B cell (primary cell): Measurements from ENCODE around the gene PNPLA2. TPM values are rescaled to one million over a fixed set of nuclear protein-coding genes. Genes with fewer than 3 reads are reported as not detected.

Experiments used
- ATAC-seq: fragments of 200-7000 bp; cut with Tn5 transposase; one replicate; pipeline ENCODE4 v1.10.0; 2021; ENCODE audit warnings: low read depth, mild to moderate bottlenecking, moderate number of reproducible peaks, moderate library complexity
- CTCF ChIA-PET: fragments of 350-600 bp; sonication (Branson Sonifier 250); formaldehyde crosslinking; loops from one replicate; lab custom pipeline; 2021; ENCODE audit warnings: antibody characterized with exemption, inconsistent platforms; lab: Charles Lee
- POLR2A ChIA-PET: fragments of 350-600 bp; sonication (Branson Sonifier 250); formaldehyde crosslinking; loops from one replicate; lab custom pipeline; 2021; ENCODE audit warnings: antibody characterized with exemption; lab: Charles Lee
- DNase-seq: peaks from one replicate; pipeline ENCODE4 v3.0.0; 2013
- H2AFZ ChIP-seq: 2 replicates; pipeline ENCODE4 v1.6.1; 2012; ENCODE audit warnings: mild to moderate bottlenecking, low read depth, low read length; ENCODE audit not compliant: insufficient read depth, poor library complexity, severe bottlenecking
- H3K27ac ChIP-seq, 2 donors: 1 replicate in 1 of 2; 2 replicates in 1 of 2; pipeline ENCODE4 v1.5.1; 2012 to 2013; ENCODE audit warnings: low read length in 2 of 2, mild to moderate bottlenecking in 2 of 2, moderate library complexity in 1 of 2
- H3K27me3 ChIP-seq, 4 experiments: fragments of 200-600 bp in 1 of 4; sonication (generic) in 1 of 4; replicated peaks in 1 of 4; 1 replicate in 2 of 4; 2 replicates in 2 of 4; pipeline versions ENCODE4 v1.6.1 to v1.7.0; 2013 to 2016; ENCODE audit warnings: low read length in 3 of 4, mild to moderate bottlenecking in 2 of 4, mixed read lengths in 1 of 4, moderate library complexity in 1 of 4; ENCODE audit not compliant: insufficient read depth in 4 of 4, control insufficient read depth in 3 of 4; ENCODE audit errors: control extremely low read depth in 1 of 4
- H3K36me3 ChIP-seq, 2 experiments: replicated peaks in 1 of 2; 1 replicate in 1 of 2; 2 replicates in 1 of 2; pipeline versions ENCODE4 v1.6.1 to v1.7.1; 2013; ENCODE audit warnings: low read length in 1 of 2; ENCODE audit not compliant: insufficient read depth in 2 of 2, control insufficient read depth in 1 of 2; ENCODE audit errors: control extremely low read depth in 1 of 2, extremely low read depth in 1 of 2
- H3K4me1 ChIP-seq, 2 donors: fragments of 200-600 bp in 1 of 2; sonication (generic) in 1 of 2; 1 replicate in 1 of 2; 2 replicates in 1 of 2; pipeline versions ENCODE4 v1.5.1 to v1.6.1; 2013 to 2017; ENCODE audit warnings: low read length in 2 of 2; ENCODE audit not compliant: control insufficient read depth in 2 of 2, insufficient read depth in 2 of 2
- H3K4me2 ChIP-seq: replicated peaks from 2 replicates; pipeline ENCODE3; 2012; ENCODE audit warnings: mild to moderate bottlenecking, low read depth, low read length; ENCODE audit not compliant: poor library complexity, severe bottlenecking
- H3K4me3 ChIP-seq, 5 experiments: fragments of 200-600 bp in 1 of 5; sonication (generic) in 1 of 5; 1 replicate in 3 of 5; 2 replicates in 2 of 5; pipeline versions ENCODE4 v1.5.1 to v1.7.0; 2011 to 2016; ENCODE audit warnings: low read length in 4 of 5, mild to moderate bottlenecking in 4 of 5, low read depth in 2 of 5, control low read depth in 1 of 5, moderate library complexity in 1 of 5; ENCODE audit not compliant: insufficient read depth in 1 of 5; ENCODE audit errors: control extremely low read depth in 1 of 5, extremely low read depth in 1 of 5
- H3K79me2 ChIP-seq: fragments of 200-600 bp; sonication (generic); one replicate; pipeline ENCODE4 v1.6.0; 2016; ENCODE audit warnings: low read length; ENCODE audit not compliant: control insufficient read depth, insufficient read depth
- H3K9ac ChIP-seq: fragments of 200-600 bp; sonication (generic); 2 replicates; pipeline ENCODE4 v1.6.1; 2017; ENCODE audit warnings: mild to moderate bottlenecking, low read length, moderate library complexity
- H3K9me3 ChIP-seq, 3 donors: one replicate each; pipeline versions ENCODE4 v1.6.1 to v1.7.1; 2013; ENCODE audit warnings: low read length in 2 of 3; ENCODE audit not compliant: control insufficient read depth in 2 of 3, insufficient read depth in 1 of 3; ENCODE audit errors: control extremely low read depth in 1 of 3
- H4K20me1 ChIP-seq: 2 replicates; pipeline ENCODE4 v1.6.0; 2012; ENCODE audit warnings: mild to moderate bottlenecking, low read length; ENCODE audit not compliant: insufficient read depth, control insufficient read depth, poor library complexity, severe bottlenecking
- H3K27ac Mint-ChIP-seq: one replicate; pipeline ENCODE4 v1.8.0; 2021; ENCODE audit warnings: mixed read lengths
- H3K27me3 Mint-ChIP-seq: one replicate; pipeline ENCODE4 v1.8.0; 2021; ENCODE audit warnings: mixed read lengths
- H3K4me1 Mint-ChIP-seq: one replicate; pipeline ENCODE4 v1.8.0; 2021; ENCODE audit warnings: mixed read lengths
- H3K4me3 Mint-ChIP-seq: one replicate; pipeline ENCODE4 v1.8.0; 2021; ENCODE audit warnings: mixed read lengths
- H3K9me3 Mint-ChIP-seq: one replicate; pipeline ENCODE4 v1.8.0; 2022; ENCODE audit warnings: mixed read lengths; ENCODE audit not compliant: insufficient read depth
- CTCF ChIP-seq: fragments of 200-600 bp; IDR thresholded peaks from one replicate; pipeline ENCODE4 v1.8.0; 2022; ENCODE audit warnings: antibody characterized with exemption, mild to moderate bottlenecking
- EZH2 ChIP-seq: IDR thresholded peaks from 2 replicates; pipeline ENCODE4 v1.6.1; 2012; ENCODE audit warnings: borderline replicate concordance, low read depth, mild to moderate bottlenecking, moderate library complexity, low read length; ENCODE audit not compliant: insufficient read depth, poor library complexity, severe bottlenecking
- WGBS: methylation state at CpG from one replicate; pipeline ENCODE4 v1.1.5; 2013; ENCODE audit warnings: missing lambda C conversion rate; ENCODE audit not compliant: insufficient coverage; 5-methylcytosine and 5-hydroxymethylcytosine counted together
- intact Hi-C: fragments of 100-400 bp; cut with micrococcal nuclease; formaldehyde crosslinking; loops from one replicate; pipeline ENCODE4 v1.10.0; 2022
- polyA plus RNA-seq: library from polyadenylated mRNA; depleted of rRNA; stranded (reverse); fragments of >200 nt; gene quantifications from 2 replicates; pipeline ENCODE4 v1.2.3, GENCODE V29; 2012
- total RNA-seq, 2 donors: library from RNA; stranded (reverse); fragments of 120-200 nt in 1 of 2; gene quantifications; 1 replicate in 1 of 2; 2 replicates in 1 of 2; pipeline versions ENCODE4 v1.2.3 to v1.2.4, GENCODE V29; 2013 to 2022

The PNPLA2 gene
- total and polyA plus RNA-seq, 2 donors (not counting 1 experiment from before 2014, with no cell fraction given): 208 to 276 TPM

- H4K20me1 ChIP-seq: peaks cover 54% of the 10 kb centered on the region
- CTCF ChIA-PET: no interaction called here
- H3K9me3 ChIP-seq: peaks cover 0 to 3% (median 0%) of the 10 kb centered on the region in 3 donors
- H3K27me3 ChIP-seq: peaks cover 0 to 24% (median 5%) of the 10 kb centered on the region in 4 experiments
- H3K4me2 ChIP-seq: no peak overlapping the region
- no peak overlapping the region for H3K27ac Mint-ChIP-seq
- H3K4me1 ChIP-seq: peaks cover 18 to 31% of the 10 kb centered on the region in 2 donors
- H3K27me3 Mint-ChIP-seq: no peaks in the 10 kb centered on the region
- H2AFZ ChIP-seq: no peak overlapping the region
- WGBS: 91% methylated on average over 14 of the region's 18 CpGs
- H3K79me2 ChIP-seq: peaks cover 25% of the 10 kb centered on the region
- TF ChIP-seq EZH2 (no peak), CTCF (no peak)
- ATAC-seq: no peak
- DNase-seq: no peak
- no peak overlapping the region for H3K4me3 Mint-ChIP-seq
- intact Hi-C loops: loop anchor here (10.0 kb wide), 1 partner anchor 336 kb away; the partner anchor contains the start of gene PTDSS2
- no peaks in the 10 kb centered on the region for H3K9me3 Mint-ChIP-seq
- no peak overlapping the region for H3K27ac ChIP-seq
- no peak overlapping the region for H3K9ac ChIP-seq
- POLR2A ChIA-PET: interaction anchor here (0.6 kb wide), 1 partner anchor 48 kb away, joined by 5 read pairs; no protein-coding TSS in a partner anchor
- H3K36me3 ChIP-seq: peaks cover 0 to 7% of the 10 kb centered on the region in 2 experiments
- H3K4me1 Mint-ChIP-seq: peaks cover 7% of the 10 kb centered on the region
- no peak overlapping the region for H3K4me3 ChIP-seq
These were observed 27.8 kb upstream of the PNPLA2 start for GRCh38 chr11:790721-791564.
